Measurements from ENCODE around the gene BTBD9.
A peak's percentile ranks its signal among the peaks of the same experiment; 100 is the strongest.

BTBD9 gene

GRCh38 chr6:38345586-38345985 is 294.1 kb downstream of the BTBD9 start:
- no peak for DNase-seq (ENCODE audit: low read depth)

- no peak for DNase-seq (ENCODE audit: low read depth)
Measured at GRCh38 chr6:38341496-38341895, 298.2 kb downstream of the BTBD9 start.

- DNase-seq (ENCODE audit: low read depth) = no peak
Measured at GRCh38 chr6:38339914-38340313, 299.8 kb downstream of the BTBD9 start.

GRCh38 chr6:38337819-38338465 is 301.8 kb downstream of the BTBD9 start:
- peak; percentile 47 for DNase-seq (ENCODE audit: low read depth)

DNA sequence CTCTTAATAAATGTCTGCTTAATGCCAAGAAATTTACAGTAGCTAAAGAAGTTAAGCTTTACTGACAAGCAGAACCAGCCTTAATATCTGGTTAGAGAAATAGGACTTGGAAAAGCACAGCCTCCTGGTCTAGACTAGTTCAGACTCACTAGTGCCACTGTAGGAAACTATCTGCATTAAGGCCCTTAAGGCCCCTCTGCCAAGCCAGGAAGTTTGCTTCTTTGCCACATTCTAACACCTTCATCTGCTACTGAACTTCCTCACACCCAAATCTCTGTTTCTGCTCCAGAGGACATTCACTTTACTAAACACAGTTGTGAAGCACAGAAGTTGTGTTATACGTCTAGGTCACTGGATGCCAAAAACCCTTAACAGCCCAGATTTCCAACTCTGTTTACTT is 302.8 kb downstream of the BTBD9 start:
- DNase-seq (ENCODE audit: low read depth) = no peak

- no peak for DNase-seq (ENCODE audit: low read depth)
Measured at GRCh38 chr6:38326837-38327236, 312.9 kb downstream of the BTBD9 start.

DNA sequence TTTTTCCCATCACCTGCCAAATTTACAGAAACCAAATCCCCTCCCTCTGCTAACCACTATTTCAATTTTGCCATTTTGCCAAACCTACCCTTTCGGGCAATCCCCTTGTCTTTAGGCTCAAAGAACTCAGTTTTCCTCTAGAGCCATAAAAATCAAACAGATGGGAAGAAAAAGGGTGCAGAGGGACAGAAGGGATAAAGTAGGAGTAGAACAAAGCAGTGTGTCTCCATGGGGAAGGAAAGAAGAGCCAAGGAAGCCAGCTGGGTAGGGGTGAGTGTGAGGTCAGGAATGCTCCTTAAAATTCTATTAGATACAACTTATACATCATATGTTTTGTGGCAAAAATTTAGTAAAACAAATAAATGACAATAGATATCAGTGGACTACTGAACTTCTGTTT is 316.5 kb downstream of the BTBD9 start:
- no peak for DNase-seq (ENCODE audit: low read depth)

- DNase-seq (ENCODE audit: low read depth) = no peak
Measured at GRCh38 chr6:38322138-38322537, 317.6 kb downstream of the BTBD9 start.

- no peak for DNase-seq (ENCODE audit: low read depth)
Measured at GRCh38 chr6:38320843-38321242, 318.9 kb downstream of the BTBD9 start.

- no peak for DNase-seq (ENCODE audit: low read depth)
Measured at GRCh38 chr6:38320358-38320757, 319.4 kb downstream of the BTBD9 start.

GRCh38 chr6:38319256-38320212 is 320.2 kb downstream of the BTBD9 start:
- no peak for DNase-seq (ENCODE audit: low read depth)

GRCh38 chr6:38316099-38316868 is 323.4 kb downstream of the BTBD9 start:
- no peak for DNase-seq (ENCODE audit: low read depth)

DNA sequence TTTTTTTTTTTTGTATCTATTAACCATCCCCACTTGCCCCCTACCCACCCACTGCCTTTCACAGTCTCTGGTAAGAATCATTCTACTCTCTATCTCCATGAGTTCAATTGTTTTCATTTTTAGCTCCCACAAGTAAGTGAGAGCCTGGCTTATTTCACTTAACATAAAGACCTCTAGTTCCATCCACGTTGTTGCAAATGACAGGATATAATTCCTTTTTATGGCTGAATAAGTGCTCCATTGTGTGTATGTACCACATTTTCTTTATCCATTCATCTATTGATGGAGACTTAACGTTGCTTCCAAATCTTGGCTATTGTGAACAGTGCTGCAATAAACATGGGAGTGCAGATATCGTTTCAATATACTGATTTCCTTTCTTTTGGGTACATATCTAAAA is 328.5 kb downstream of the BTBD9 start:
- DNase-seq (ENCODE audit: low read depth) = no peak

GRCh38 chr6:38310061-38310460 is 329.7 kb downstream of the BTBD9 start:
- DNase-seq (ENCODE audit: low read depth) = no peak

GRCh38 chr6:38307740-38308139 is 332.0 kb downstream of the BTBD9 start:
- DNase-seq (ENCODE audit: low read depth) = no peak

GRCh38 chr6:38306931-38307330 is 332.8 kb downstream of the BTBD9 start:
- DNase-seq (ENCODE audit: low read depth) = no peak

- no peak for DNase-seq (ENCODE audit: low read depth)
Measured at GRCh38 chr6:38305995-38306681, 333.6 kb downstream of the BTBD9 start.

DNA sequence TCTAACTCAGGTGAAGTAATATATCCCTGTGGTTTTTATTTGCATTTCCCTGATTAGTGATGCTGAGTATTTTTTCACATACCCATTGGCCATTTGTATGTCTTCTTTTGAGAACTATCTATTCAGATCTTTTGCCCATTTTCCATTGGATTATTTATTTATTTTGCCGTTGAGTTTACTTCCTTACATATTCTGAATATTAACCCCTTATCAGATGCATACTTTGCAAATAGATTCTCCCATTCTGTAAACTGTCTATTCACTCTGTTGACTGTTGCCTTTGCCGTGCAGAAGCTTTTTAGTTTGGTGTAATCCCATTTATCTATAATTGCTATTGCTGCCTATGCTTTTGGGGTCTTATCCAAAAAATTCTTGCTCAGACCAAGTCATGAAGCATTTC is 336.9 kb downstream of the BTBD9 start:
- DNase-seq (ENCODE audit: low read depth) = no peak

DNA sequence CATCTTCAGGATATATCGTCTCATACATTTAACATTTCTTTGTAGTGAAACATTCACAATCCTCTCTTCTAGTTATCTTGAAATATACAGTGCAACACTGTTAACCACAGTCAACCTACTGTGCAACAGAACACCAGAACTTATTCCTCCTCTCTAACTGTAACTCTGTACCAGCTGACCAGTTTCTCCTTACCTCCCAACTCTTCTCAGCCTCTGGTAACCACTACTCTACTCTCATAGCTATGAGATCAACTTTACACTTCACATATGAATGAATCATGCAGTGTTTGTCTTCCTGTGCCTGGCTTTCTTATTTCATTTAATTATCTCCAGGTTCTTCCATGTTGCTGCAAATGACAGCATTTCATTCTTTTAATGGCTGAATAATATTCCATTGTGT is 337.6 kb downstream of the BTBD9 start:
- no peak for DNase-seq (ENCODE audit: low read depth)

GRCh38 chr6:38290133-38290799 is 349.5 kb downstream of the BTBD9 start:
- DNase-seq (ENCODE audit: low read depth) = no peak

- DNase-seq (ENCODE audit: low read depth) = no peak
Measured at GRCh38 chr6:38287487-38287886, 352.2 kb downstream of the BTBD9 start.
